Activated CD4-positive, alpha-beta T cell treated with anti-CD3 and anti-CD28 coated beads, Interleukin-2, Interleukin-6, amounts not matched to agents 100 ng/mL and 50 ng/mL, durations not matched to agents 16 hours and 8 hours (primary cell): ENCODE results near the gene EPAS1.
A peak's percentile ranks its signal among the peaks of the same experiment; 100 is the strongest.

Experiments
- DNase-seq: peaks from one replicate; pipeline ENCODE4 v3.0.0-alpha.2; 2020

EPAS1 gene

GRCh38 chr2:46326231-46326980, 29.2 kb downstream of the EPAS1 start:
- DNase-seq = no peak

GRCh38 chr2:46327627-46328026, 30.4 kb downstream of the EPAS1 start:
- DNase-seq = no peak

- DNase-seq = no peak
Measured at GRCh38 chr2:46328291-46328690, 31.1 kb downstream of the EPAS1 start.

- DNase-seq = no peak
Measured at GRCh38 chr2:46328829-46329228, 31.6 kb downstream of the EPAS1 start.

- DNase-seq = no peak
Measured at GRCh38 chr2:46329340-46329739, 32.1 kb downstream of the EPAS1 start.

- peak; percentile 14 for DNase-seq
Measured at GRCh38 chr2:46329803-46330775, 32.9 kb downstream of the EPAS1 start.

GRCh38 chr2:46331109-46331766, 34.0 kb downstream of the EPAS1 start:
- DNase-seq = no peak

- DNase-seq = no peak
Measured at GRCh38 chr2:46332686-46333281, 35.6 kb downstream of the EPAS1 start.

- no peak for DNase-seq
Measured at GRCh38 chr2:46333912-46334311, 36.7 kb downstream of the EPAS1 start.

GRCh38 chr2:46334389-46335271, 37.4 kb downstream of the EPAS1 start:
- DNase-seq = no peak

GRCh38 chr2:46335391-46336282, 38.4 kb downstream of the EPAS1 start:
- no peak for DNase-seq

GRCh38 chr2:46336283-46336959, 39.2 kb downstream of the EPAS1 start:
- DNase-seq = no peak

- no peak for DNase-seq
Measured at GRCh38 chr2:46337208-46337994, 40.2 kb downstream of the EPAS1 start.

GRCh38 chr2:46338674-46339073, 41.5 kb downstream of the EPAS1 start:
- no peak for DNase-seq

GRCh38 chr2:46339200-46339599, 42.0 kb downstream of the EPAS1 start:
- DNase-seq = no peak

GRCh38 chr2:46339676-46340459, 42.7 kb downstream of the EPAS1 start:
- no peak for DNase-seq

GRCh38 chr2:46340740-46341420, 43.7 kb downstream of the EPAS1 start:
- DNase-seq = no peak
